ENCODE data around the gene TCIRG1.
"Not testable (repeated sequence)": the region's sequence is repeated elsewhere in the genome, so short reads cannot be mapped to it uniquely, and the experiment has no call there.

Gene TCIRG1, protein sequence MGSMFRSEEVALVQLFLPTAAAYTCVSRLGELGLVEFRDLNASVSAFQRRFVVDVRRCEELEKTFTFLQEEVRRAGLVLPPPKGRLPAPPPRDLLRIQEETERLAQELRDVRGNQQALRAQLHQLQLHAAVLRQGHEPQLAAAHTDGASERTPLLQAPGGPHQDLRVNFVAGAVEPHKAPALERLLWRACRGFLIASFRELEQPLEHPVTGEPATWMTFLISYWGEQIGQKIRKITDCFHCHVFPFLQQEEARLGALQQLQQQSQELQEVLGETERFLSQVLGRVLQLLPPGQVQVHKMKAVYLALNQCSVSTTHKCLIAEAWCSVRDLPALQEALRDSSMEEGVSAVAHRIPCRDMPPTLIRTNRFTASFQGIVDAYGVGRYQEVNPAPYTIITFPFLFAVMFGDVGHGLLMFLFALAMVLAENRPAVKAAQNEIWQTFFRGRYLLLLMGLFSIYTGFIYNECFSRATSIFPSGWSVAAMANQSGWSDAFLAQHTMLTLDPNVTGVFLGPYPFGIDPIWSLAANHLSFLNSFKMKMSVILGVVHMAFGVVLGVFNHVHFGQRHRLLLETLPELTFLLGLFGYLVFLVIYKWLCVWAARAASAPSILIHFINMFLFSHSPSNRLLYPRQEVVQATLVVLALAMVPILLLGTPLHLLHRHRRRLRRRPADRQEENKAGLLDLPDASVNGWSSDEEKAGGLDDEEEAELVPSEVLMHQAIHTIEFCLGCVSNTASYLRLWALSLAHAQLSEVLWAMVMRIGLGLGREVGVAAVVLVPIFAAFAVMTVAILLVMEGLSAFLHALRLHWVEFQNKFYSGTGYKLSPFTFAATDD

DNA sequence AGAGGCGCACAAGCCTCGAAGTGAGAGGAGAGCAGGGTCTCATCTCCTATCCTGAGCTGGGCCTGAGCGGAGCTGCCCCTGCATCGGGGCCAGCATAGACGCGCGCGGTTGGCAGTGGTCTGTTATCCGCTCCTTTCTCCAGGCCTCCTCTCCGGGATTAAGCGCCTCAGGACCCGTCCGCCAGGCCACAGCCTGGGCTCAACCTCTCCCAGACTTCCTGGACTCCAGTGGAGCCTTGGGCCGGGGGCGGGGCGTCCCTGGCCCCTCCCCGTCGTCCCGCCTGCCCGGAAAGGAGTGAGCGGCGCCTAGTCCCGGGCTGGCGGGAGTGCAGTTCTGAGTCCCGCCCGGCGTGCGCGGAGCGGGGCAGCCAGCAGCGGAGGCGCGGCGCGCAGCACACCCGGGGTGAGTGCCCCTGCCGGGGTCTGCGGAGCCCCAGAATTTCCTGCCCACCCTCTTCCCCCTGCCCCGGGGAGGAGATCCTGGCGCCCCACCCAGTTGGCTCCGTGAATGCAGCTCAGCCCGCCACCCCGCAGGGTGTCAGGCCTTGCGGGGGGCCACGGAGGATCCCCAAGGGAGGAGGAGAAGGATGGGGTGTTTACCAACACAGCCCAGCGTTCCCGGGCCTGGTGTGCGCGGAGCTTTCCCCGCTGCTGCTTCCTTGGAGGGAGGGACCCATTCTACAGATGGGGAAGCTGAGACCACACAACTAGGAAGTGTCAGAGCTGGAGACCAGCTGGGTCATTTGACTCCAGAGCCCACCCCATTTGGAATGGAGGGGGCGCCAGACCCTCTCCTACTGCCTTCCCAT is at the start of gene TCIRG1:
Gene TCIRG1 (plus strand): TSS at position 308 of the 808 bp plus-strand sequence. CDS start 2,247 bp downstream, outside the sequence.
- DNase-seq (ENCODE audit: low spot score): no peak

DNA sequence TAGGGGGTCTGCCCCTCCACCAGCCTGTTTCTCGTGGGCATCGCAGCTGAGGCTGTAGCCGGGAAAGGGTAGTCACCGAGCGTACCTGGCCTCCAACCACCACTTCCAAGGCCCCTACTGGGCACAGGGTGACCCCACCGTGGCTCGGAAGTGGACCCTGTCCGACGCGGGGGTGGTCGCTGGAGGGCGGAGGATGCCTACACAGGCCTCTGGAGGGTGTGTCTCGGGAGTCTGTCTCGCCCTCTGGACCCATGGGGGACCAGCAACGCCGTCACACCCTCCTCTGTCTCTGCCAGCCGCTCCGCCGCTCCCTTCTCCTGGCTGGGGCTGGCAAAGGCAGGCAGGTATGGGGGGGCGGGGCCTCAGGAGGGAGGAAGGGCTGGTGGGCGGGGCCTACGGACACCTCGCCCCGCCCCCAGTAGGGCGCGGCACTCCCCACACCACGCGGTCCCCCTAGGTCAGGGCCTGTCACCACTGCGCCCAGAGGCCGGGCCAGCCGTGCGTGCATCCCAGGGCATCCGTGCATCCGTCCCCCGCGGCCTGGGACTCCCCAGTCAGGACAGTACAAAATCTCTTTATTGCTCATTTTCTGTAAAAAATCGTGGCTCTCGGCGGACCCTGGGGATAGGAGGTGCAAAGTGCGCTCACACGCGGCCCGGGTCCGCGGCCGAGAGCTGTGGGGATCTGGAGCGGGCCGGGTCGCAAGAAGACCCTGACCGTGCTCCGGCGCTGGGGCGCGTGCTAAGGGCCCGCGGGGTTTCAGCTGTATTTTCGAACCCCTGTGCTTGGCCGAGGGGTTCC is 48.1 kb upstream of the TCIRG1 start:
- DNase-seq (ENCODE audit: low spot score): not testable (repeated sequence)

DNA sequence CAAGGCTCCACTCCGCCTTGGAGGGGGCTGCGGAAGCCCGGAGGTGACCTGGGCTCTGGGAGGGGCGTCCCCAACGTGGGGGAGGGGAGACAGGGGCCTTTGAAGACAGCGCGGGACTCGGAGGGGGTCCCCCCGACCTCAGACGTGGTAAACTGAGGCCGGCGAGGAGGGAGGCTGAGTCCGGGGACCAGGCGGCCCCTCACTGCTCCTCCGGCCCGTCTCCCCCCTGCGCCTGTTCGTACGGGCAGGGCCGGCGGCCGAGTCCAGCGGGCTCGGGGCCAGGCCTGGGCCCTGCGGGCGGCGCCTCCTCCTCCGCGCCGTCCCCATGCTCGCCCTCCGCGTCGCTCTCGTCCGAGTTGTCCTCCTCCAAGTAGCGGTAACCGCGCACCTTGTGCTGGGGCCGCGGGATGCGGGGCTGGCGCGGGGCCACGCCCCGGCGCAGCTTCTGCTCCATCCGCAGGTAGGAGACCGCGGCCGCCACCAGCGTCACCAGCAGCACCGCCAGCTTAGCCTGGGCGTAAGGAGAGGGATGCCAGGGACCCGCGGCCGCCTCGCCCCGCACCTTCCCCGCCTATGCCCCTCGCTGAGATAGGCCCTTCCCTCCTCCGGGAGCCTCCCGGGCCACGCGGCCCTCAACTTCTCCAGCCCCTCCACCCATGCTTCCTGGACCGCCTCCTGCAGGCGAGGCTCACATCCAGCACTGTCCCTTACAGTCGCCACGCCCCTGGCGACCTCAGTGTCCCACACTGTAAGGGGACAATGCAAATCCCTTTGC is 47.3 kb upstream of the TCIRG1 start:
- DNase-seq (ENCODE audit: low spot score): not testable (repeated sequence)

DNA sequence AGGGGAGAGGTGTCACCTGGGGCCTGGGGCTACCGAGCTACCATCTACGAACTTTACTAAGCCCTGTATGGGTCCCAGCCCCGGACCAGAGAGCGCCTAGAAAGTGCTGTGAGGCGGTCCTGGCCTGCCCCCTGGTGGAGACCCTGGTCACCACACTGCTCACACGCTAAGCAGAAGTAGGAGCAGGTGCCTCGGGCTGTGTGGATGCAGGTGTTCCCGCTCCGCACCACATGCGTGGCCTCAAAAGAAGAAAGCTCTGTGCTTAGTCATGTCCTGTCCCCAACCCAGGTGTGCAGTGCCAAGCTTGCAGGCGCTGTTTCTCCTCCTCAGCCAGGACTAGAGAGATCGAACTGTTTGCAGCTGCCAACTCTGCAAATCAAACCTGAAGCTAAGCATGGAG is 45.0 kb upstream of the TCIRG1 start:
- not testable (repeated sequence) for DNase-seq (ENCODE audit: low spot score)

DNA sequence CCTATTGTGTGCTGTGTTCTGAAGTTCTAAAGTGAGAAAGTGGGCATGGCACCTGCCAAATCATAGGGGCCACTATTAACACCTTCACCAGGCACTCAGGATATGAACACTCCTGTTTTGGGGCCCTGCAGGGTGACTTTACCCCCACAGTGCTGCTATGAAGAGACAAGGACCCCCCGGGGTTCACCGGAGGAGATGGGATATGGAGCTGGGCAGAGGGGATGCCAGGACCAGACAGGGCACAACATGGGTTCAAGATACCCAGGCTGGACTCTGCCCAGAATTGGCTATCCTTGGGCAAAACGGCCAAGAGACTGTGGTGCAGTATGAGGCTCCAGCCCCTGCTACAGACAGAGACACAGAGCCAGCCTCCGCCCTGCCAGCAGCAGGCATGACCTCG is 44.4 kb upstream of the TCIRG1 start:
- DNase-seq (ENCODE audit: low spot score): not testable (repeated sequence)

DNA sequence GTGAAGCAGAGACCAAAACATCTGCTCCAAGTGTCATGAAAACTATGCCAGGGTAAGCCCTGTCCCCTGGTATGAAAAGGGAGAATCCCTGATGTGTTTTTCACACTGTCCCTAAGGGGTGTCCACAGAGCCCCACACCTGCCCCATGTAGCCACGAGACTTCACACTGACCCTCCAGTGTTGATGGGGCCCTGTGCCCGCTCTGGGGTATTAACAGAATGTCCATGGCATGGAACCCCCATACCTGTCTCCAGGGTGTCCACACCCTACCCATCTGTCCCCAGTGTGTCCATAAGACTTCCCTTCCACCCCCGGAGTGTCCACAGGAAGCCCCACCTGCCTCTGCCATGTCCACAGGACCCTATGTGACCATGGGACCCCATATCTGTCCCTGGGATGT is 43.7 kb upstream of the TCIRG1 start:
- not testable (repeated sequence) for DNase-seq (ENCODE audit: low spot score)

DNA sequence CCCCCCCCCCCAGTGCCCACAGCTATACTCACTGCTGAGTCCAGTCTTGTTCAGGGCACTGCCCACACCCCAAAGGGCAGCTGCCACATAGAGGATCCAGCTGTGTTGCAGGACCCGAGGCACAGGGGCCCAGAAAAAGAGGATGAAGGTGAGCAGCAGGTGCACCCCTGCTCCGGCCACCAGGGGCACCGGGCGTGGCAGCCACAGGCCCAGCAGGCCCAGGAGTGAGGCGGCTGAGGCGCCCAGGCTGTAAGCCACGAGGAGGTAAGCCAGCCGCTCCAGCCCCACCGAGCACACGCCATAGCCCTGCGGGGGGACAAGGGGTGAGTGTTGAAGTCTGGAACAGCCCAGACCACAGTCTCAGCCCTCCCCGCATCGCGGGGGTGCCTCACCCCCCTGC is 43.2 kb upstream of the TCIRG1 start:
- not testable (repeated sequence) for DNase-seq (ENCODE audit: low spot score)

DNA sequence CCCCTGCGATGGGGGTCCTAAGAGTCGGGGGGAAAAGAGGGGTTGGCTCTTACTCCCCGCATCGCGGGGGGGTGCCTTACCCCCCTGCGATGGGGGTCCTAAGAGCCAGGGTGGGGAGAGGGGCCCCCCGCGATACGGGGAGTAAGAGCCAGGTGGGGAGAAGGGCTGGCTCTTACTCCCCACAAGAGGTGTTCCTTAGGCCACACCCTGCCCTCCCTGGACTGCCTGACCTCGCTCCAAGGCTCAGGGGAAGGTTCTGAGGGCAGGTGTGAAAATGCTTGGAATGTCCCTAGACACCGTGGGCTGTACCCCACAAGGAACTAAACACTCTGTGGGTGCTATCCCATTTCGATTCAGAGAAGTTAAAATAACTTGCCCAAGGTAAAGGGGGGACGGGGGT is 42.8 kb upstream of the TCIRG1 start:
- DNase-seq (ENCODE audit: low spot score): no peak

DNA sequence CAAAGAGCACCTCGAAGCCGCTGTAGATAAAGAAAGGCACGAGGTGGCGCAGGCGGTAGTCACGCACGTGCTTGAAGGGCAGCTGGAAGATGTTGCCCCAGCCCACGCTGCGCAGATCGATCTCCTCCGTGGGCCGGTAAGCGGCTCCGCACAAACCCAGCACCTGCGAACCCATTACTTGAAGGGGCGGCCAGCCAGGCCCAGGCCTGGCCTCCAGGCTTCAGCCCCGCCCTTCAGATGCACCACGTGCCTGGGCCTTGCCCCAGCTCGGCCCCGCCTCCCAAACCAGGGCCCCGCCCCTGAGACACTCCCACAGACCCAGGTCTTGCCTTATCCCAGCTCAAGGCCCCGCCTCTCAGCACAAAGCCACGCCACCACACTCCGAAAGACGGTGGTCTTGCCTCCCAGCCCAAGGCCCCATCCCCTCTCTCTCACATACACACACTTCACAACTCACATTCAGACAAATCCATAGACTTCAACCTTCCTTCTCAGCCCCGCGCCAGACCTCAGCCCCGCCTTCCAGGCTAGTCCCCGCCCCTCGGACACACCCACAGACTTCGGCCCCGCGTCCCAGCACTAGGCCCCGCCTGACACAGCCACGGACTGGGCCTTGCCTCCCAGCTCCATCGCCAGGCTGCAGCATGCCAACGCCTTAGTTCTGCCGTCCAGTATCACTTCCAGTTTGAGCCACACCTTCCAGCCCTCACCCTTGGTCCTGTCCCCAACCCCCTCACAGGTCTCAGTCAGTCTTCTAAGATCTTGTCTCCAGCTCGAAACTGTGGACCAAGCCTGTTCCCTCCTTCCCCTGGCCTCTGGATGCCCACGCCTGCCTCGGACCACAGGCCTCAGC is 42.0 kb upstream of the TCIRG1 start:
- DNase-seq (ENCODE audit: low spot score): no peak

DNA sequence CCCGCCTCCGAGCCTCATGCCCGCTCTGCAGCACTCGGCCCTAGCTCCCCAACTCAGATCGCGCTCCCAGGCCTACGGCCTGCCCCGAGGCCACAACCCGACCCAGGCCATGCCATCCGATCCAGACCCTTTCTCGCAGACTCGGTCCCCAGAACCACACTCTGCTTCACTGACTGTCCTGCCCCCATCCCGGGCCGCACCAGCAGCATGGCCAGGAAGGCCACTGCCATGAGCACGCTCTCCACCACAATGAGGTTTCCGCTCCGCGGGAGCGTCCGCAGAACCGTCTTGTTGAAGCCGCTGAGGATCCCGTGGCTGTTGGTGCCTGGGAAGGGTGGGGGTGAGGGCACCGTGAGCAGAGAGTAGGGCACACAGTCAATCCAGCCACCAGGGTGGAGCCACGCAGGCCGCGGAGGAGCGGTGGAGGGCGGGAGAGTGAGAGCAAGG is 41.3 kb upstream of the TCIRG1 start:
- DNase-seq (ENCODE audit: low spot score): no peak

DNA sequence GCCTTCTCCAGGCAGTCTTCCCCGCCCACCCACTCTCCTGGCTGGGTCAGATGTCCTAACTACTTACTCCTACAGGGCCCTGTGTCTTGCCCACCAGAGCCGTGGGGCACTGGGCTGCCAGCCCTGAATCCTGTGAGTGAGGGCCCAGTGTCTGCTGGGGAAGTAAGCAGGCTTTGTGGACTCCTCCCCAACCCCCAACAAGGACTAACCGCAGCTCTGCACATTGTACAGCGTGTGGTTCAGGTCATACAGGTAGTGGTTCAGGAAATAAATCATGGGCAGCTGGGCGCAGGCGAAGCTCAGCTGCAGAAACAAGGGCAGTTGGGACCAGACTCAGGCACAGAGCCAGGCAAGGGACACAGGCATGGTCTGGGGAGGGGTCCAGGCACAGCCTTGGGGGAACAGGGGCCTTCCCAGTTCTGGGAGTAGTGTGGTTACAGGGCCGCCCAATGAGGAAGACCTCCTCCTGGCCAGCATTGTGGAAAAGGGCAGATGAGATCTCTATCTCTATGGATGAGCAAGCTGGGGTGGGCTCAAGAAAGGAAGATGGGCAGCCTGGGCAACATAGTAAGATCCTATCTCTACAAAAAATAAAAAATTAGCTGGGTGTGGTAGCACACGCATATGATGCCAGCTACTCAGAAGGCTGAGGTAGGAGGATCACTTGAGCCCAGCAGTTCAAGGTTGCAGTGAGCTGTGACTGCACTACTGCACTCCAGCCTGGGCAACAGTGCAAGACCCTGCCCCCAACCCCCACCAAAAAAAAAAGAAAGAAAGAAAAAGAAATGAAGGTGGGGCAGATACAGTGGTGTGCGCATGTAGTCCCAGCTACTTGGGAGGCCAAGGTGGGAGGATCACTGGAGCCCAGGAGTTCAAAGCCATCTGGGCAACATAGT is 40.4 kb upstream of the TCIRG1 start:
- no peak for DNase-seq (ENCODE audit: low spot score)

DNA sequence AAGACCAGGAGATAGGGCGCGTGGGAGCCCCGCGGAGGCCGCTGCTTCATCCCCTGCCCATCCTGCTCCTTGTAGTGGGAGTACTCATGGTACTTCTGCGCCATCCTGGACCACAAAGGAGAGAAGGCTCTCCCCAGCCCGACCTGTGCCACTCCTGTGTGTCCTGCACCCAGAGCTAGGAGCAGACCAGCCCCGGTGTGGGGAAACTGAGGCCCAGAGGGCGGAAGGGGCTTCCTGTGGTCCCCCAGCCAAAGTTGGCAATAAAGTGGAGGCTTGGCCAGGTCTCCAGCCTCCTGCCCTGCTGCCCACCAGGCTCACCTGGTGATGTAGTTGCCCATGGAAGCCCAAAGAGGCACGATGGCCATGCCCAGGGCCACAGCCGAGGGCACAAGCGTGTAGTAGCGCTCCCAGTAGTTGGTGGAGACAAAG is 39.6 kb upstream of the TCIRG1 start:
- DNase-seq (ENCODE audit: low spot score): no peak

DNA sequence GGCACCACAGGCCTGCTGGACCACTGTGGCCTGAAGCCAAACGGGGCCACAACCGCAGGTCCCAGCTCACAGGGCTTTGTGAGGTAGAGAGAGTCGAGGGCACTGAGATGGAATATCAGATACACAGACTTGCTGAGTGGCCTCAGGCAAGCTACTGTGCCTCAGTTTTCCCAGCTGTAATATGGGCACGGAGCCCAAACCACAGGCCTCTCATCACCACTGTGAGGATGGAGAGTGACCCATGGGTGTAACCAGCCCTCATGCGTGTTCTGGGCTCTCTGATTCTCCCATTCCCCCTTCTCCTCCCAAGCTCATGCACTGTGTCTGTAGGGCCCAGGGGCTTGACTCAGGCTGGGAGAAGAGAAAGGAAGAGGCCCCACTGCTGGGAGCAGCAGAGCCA is 39.1 kb upstream of the TCIRG1 start:
- no peak for DNase-seq (ENCODE audit: low spot score)

DNA sequence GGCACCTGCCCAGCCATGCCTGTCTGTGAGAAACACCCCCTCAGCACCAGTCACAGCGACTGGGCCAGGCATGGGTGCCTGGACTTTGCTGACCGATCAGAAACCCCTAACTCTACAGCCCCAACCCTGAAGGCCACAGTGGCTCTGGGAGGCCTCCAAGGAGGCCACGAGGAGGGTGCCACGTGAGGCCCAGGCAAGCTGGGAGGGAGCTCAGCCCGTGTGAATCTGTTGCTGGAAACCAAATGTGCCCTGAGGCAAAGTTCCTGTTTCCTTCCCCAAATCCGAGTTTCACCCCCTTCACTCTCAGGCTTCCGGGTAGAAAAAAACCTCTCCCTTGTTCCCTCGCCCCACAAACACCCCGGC is 36.3 kb upstream of the TCIRG1 start:
- no peak for DNase-seq (ENCODE audit: low spot score)

DNA sequence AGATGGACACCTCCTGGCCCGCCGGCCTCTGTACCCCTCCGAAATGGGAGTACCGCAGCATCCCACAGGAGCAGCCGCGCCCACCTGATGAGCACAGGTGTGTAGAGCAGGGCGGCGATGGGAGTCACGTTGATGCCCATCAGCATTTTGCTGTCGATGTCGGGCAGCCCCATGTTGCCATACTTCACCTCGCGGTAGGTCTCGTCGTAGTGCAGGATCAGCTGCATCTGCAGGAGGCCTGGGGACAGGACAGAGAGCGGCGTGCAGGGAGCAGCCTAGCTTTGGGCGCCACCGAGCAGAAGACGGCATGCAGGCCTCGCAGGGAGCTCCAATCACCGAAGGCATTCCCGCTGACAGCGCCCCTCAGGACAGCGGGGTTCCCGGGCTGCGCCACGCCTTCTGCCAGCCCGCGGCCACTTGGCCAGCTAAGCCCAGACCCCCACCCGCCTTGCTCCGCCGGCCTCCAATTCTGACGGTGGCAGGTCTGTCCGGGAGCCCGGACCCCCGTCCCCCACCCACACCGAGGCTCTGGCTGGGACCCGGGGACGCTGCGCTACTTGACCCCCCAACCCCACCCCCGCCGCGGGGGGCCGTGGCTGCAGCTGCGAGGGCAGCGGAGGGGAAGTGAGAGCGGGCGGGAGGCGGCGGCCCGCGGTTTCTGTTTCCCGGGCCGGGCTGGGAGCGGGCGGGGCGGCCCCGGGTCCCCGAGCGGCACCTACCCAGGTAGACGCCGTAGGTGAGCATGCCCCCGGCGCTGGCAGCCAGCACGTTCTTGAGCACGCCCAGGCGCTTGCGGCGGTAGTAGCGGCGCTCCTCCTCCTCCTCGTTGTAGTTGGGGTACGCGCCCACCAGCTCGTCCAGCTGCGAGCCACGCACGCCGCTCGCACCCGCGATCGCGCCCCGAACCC is 35.6 kb upstream of the TCIRG1 start:
- peak; percentile 55 for DNase-seq (ENCODE audit: low spot score)

DNA sequence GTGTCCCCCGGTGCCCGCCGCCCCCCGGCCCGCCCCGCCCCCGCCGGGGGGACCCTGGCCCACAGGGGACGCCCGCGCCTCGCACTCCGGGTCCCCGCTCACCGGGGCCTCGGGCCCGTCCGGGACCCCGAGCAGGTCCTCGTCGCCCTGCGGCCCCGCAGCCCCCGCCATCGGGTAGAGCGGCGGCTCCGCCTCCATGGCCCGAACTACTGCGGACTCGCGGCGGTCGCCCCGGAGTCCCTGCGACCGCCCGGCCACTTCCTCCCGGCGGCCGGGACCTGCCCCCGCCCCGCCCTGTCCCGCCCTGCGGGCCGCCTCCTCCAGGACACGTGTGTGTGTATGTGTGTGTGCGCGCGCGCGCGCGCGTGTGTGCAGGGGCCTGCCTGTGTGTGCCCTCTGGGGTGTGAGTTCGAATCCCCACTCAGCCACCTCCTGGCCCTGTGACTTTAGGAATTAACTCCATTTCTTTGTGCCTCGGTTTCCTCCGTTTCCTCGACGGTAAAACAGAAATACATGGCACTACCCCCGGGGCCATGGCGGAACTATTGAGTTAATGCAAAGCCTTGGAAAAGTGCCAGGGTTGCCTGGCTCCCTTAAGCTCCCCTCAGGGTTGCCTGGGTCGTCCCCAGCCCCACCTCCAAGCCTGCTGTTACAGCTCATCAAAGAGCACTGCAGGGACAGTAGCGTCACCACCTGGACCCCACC is 34.8 kb upstream of the TCIRG1 start, which contains the start of gene UNC93B1:
Gene UNC93B1 (minus strand): TSS at position 252 of the 705 bp plus-strand sequence. CDS start 54 bp downstream, at position 198.
- peak; percentile 86 for DNase-seq (ENCODE audit: low spot score)
